Fibroblast of skin of right quadriceps (primary cell): ENCODE results near the gene ABCA6.
A peak's percentile ranks its signal among the peaks of the same experiment; 100 is the strongest.
"Not testable (repeated sequence)": the region's sequence is repeated elsewhere in the genome, so short reads cannot be mapped to it uniquely, and the experiment has no call there.

Source experiments
- DNase-seq: peaks from one replicate; pipeline ENCODE4 v3.0.0-alpha.2; 2013

ABCA6 gene

DNA sequence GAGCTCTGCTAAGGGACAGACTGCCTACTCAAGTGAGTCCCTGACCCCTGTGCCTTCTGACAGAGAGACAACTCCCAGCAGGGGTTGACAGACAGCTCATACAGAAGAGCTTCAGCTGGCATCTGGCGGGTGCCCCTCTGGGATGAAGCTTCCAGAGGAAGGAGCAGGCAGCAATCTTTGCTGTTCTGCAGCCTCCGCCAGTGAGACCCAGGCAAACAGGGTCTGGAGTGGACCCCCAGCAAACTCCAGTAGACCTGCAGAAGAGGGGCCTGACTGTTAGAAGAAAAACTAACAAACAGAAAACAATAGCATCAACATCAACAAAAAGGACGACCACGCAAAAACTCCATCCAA is 70.5 kb downstream of the ABCA6 start:
- not testable (repeated sequence) for DNase-seq

- DNase-seq, result not testable (repeated sequence)
Observed at GRCh38 chr17:69070378-69071232, 71.1 kb downstream of the ABCA6 start.

- DNase-seq, result no peak
Observed at GRCh38 chr17:69069226-69069750, 72.4 kb downstream of the ABCA6 start.

- DNase-seq, result no peak
Observed at GRCh38 chr17:69067274-69068047, 74.2 kb downstream of the ABCA6 start.

- DNase-seq, result no peak
Observed at GRCh38 chr17:69066482-69066881, 75.2 kb downstream of the ABCA6 start.

GRCh38 chr17:69065113-69065512 is 76.6 kb downstream of the ABCA6 start:
- DNase-seq, result no peak

- DNase-seq, result no peak
Observed at GRCh38 chr17:69064476-69064875, 77.2 kb downstream of the ABCA6 start.

DNA sequence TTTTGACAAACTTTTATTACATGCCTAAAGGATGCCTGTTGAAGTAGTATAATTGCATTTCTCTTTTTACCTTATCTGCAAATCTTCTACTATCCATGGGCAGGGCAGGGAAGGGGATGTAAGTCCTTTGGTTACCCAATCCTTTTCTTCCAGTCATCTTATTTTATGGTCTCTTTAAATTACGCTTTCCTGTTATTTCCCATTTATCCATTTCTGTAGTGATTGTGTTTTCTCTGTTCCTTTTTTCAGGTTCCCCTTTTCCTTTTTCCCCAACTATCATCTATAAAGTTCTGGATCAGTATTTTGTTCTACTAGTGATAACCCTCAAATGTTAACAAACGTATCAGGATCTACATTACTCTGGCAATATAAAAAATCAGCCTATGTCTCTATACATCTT is 77.7 kb downstream of the ABCA6 start:
- no peak for DNase-seq

- DNase-seq, result no peak
Observed at GRCh38 chr17:69062860-69063581, 78.7 kb downstream of the ABCA6 start.

GRCh38 chr17:69061721-69062556 is 79.8 kb downstream of the ABCA6 start:
- DNase-seq, result peak; percentile 6

DNA sequence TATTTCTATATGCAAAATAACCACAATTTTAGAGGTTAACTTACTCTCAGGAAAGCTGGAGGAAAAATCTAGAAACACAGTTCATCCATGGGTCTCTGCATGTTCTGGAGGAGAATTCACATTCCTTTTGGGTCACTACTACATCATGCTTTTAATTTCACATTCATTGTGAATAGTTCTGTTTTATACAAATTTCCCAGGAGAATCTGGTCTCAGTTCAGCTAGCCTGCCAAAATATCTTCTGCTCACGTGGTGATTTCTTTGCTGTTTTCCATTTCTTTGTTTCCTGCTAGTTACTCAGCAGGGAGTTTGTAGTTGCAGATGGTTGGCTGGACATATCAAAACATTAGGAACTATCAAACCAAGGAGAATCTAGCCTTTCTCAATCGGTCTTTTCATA is 80.9 kb downstream of the ABCA6 start, which contains the start of gene ABCA9:
TSS of gene ABCA9 (minus strand) at position 106 of the 400 bp plus-strand sequence. CDS start 9,801 bp downstream, outside the sequence.
- DNase-seq, result peak; percentile 82

DNA sequence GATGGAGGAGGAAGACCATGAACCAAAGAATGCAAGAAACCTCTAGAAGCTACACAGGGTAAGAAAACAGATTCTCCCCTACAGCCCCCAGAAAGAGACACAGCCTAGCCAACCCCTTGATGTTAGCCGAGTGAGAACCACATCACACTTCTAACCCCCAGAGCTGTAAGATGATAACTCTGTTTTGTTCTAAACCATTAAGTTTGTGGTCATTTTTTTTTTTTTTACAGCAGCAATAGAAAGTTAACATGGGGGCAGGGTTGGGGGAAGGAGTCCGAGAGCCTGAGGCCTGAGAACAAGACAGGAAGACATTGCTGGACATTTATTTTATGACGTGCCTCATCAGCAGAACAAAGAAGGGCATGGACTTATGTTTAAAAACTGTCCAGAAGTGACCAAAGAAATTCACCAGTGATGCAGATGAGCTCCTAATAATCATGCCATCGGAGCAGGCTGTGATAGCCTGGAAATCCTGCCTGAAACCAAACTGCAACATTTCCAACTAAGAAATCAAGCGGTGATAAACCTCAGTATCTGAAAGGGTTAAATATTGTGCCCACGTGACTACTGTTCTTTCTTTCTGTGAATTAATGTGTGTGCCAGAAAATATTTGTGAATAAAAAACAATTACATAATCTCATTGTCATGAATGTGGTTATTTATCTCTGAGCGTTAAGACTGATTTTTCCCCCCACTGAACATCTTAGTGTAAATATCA is 82.1 kb downstream of the ABCA6 start:
- no peak for DNase-seq

DNA sequence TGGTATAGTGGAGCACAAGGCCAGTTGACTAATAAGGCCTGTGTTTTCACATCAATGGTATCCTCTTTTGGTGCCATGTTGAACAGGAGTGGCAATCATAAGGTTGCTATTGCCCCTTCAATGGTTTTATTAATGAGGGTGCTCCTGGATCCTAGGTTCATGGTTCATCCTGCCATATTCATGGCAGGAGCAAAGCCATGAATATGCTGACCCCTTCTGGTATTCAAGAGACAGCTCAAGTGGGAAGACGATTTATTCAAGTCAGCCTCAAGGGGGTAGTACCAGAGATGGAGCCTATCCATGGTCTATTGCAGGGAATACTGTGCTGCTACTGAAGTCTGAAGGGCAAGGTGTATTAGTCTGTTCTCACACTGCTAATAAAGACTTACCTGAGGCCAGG is 83.5 kb downstream of the ABCA6 start:
- DNase-seq, result no peak

GRCh38 chr17:69057280-69057679 is 84.4 kb downstream of the ABCA6 start:
- DNase-seq, result no peak

DNA sequence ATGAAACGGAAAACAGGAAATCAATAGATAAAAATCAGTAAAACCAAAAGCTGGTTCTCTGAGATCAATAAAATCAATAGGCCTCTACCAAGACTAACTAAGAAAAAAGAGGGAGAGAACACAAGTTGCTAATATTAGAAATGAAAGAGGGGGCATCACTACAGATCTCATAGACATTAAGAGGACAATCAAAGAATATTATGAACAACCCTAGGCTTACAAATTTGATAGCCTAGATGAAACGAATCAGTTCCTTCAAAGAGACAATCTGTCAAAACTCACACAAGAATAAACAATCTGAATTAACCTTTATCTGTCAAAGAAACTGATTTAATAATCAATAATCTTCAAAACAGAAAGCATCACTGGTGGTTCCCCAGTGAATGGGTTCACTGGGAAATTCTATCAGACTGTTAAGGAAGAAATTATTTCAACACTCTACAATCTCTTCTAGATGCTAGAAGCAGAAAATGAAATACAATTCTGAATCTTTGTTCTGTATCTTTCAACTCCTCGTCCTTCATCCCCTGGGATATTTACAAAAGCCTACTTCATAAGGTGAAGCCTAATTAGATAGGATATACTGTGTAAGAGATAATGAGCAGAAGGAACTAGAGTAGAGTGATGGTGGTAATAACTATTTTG is 85.4 kb downstream of the ABCA6 start:
- DNase-seq, result no peak

DNA sequence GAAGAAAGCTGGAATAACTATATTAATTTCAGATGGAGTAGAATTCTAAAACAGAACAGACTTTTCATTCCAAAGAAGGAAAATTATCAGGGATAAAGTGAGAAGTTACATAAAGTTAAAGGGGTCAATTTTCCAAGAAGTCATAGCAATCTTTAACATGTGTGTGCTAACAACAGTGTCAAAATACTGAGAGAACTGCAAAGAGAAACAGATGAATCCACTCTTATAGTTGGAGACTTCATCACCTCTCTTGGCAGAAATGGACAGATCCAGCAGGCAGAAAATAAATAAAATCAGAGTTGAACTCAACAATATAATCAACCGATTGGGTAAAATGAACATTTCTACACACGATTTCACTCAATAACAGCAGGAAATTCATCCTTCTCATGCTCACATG is 86.4 kb downstream of the ABCA6 start:
- DNase-seq, result no peak

- peak; percentile 31 for DNase-seq
Observed at GRCh38 chr17:69050999-69051775, 90.5 kb downstream of the ABCA6 start.

DNA sequence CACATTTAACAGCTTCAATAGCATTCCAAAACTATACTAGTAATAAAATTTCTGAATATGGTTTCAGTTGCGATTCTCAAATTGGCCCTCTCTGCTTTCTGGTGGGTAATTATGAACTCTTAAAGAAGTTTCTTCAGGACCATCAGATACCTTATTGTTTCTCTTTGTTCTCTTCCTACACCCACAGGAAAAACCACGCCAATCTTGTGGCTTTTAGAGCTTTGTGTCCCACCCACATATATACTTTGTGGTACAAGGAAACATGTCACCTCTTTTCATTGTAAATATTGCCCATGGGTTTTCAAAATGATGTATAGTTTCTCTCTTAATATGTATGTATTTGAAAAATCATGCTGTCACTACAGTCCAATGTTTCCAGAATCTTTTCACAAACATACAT is 93.1 kb downstream of the ABCA6 start:
- no peak for DNase-seq

- peak; percentile 31 for DNase-seq
Observed at GRCh38 chr17:69047368-69048263, 94.1 kb downstream of the ABCA6 start.
